ENCODE measurements around the gene PTPN21. TPM values are rescaled to one million over a fixed set of nuclear protein-coding genes. Genes with fewer than 3 reads are reported as not detected.

The PTPN21 gene
- total RNA-seq, 2 experiments from 2014 or later = 0.17 TPM; not detected in 1

GRCh38 chr14:88521818-88522217 is 33.0 kb downstream of the PTPN21 start:
- CTCF ChIA-PET = interaction anchor here (1.0 kb wide), 1 partner anchor 32 kb away, joined by 5 read pairs; no protein-coding TSS in a partner anchor
- H3K36me3 Mint-ChIP-seq (ENCODE audit: low read depth) = no peaks in the 10 kb centered on the region
- H3K4me1 Mint-ChIP-seq (ENCODE audit: low read depth) = no peaks in the 10 kb centered on the region
- H3K4me3 Mint-ChIP-seq = no peak overlapping the region
- H3K27me3 Mint-ChIP-seq (ENCODE audit: low read depth) = peaks cover 14% of the 10 kb centered on the region
- no peak for DNase-seq
- H3K27ac Mint-ChIP-seq = no peak overlapping the region
- H3K9me3 Mint-ChIP-seq = no peaks in the 10 kb centered on the region
- intact Hi-C loops (cut with micrococcal nuclease) = no loop called here

GRCh38 chr14:88519907-88520306 is 34.9 kb downstream of the PTPN21 start:
- Mint-ChIP-seq H3K4me3 (no peak overlapping the region), H3K4me1 (ENCODE audit: low read depth) (no peaks in the 10 kb centered on the region), H3K9me3 (no peaks in the 10 kb centered on the region), H3K36me3 (ENCODE audit: low read depth) (no peaks in the 10 kb centered on the region), H3K27ac (no peak overlapping the region), H3K27me3 (ENCODE audit: low read depth) (peaks cover 18% of the 10 kb centered on the region)
- CTCF ChIA-PET = no interaction called here
- DNase-seq = no peak
- intact Hi-C loops (cut with micrococcal nuclease) = no loop called here

GRCh38 chr14:88518592-88519512 is 36.0 kb downstream of the PTPN21 start:
- Mint-ChIP-seq H3K36me3 (ENCODE audit: low read depth) (no peaks in the 10 kb centered on the region), H3K4me3 (no peak overlapping the region), H3K27me3 (ENCODE audit: low read depth) (peaks cover 21% of the 10 kb centered on the region), H3K4me1 (ENCODE audit: low read depth) (no peaks in the 10 kb centered on the region), H3K9me3 (no peaks in the 10 kb centered on the region), H3K27ac (no peak overlapping the region)
- DNase-seq = no peak
- intact Hi-C loops (cut with micrococcal nuclease) = no loop called here
- CTCF ChIA-PET = no interaction called here

GRCh38 chr14:88516861-88517357 is 37.9 kb downstream of the PTPN21 start:
- no peak for DNase-seq
- H3K4me3 Mint-ChIP-seq = no peak overlapping the region
- intact Hi-C loops (cut with micrococcal nuclease) = no loop called here

GRCh38 chr14:88515499-88516221 is 39.1 kb downstream of the PTPN21 start:
- CTCF ChIA-PET = no interaction called here

More at GRCh38 chr14:88516861-88517357, 37.9 kb downstream of the PTPN21 start:
- H3K9me3 Mint-ChIP-seq = no peaks in the 10 kb centered on the region
- CTCF ChIA-PET = no interaction called here
- no peak overlapping the region for H3K27ac Mint-ChIP-seq
- H3K27me3 Mint-ChIP-seq (ENCODE audit: low read depth) = peaks cover 22% of the 10 kb centered on the region
- no peaks in the 10 kb centered on the region for H3K36me3 Mint-ChIP-seq (ENCODE audit: low read depth)
- H3K4me1 Mint-ChIP-seq (ENCODE audit: low read depth) = no peaks in the 10 kb centered on the region

GRCh38 chr14:88507208-88507607 is 47.6 kb downstream of the PTPN21 start:
- CTCF ChIA-PET = no interaction called here
- no peak for DNase-seq
- Mint-ChIP-seq H3K9me3 (no peaks in the 10 kb centered on the region), H3K27ac (no peak overlapping the region), H3K27me3 (ENCODE audit: low read depth) (peaks cover 15% of the 10 kb centered on the region), H3K4me3 (no peak overlapping the region), H3K4me1 (ENCODE audit: low read depth) (no peaks in the 10 kb centered on the region), H3K36me3 (ENCODE audit: low read depth) (no peaks in the 10 kb centered on the region)
- intact Hi-C loops (cut with micrococcal nuclease) = no loop called here

More at GRCh38 chr14:88515499-88516221, 39.1 kb downstream of the PTPN21 start:
- H3K4me1 Mint-ChIP-seq (ENCODE audit: low read depth) = no peaks in the 10 kb centered on the region
- no peaks in the 10 kb centered on the region for H3K36me3 Mint-ChIP-seq (ENCODE audit: low read depth)
- H3K27me3 Mint-ChIP-seq (ENCODE audit: low read depth) = peaks cover 21% of the 10 kb centered on the region
- H3K4me3 Mint-ChIP-seq = no peak overlapping the region
- no peaks in the 10 kb centered on the region for H3K9me3 Mint-ChIP-seq
- H3K27ac Mint-ChIP-seq = no peak overlapping the region
- intact Hi-C loops (cut with micrococcal nuclease) = no loop called here
- DNase-seq = no peak

GRCh38 chr14:88505621-88506020 is 49.2 kb downstream of the PTPN21 start:
- Mint-ChIP-seq H3K9me3 (no peaks in the 10 kb centered on the region), H3K27me3 (ENCODE audit: low read depth) (peaks cover 15% of the 10 kb centered on the region), H3K36me3 (ENCODE audit: low read depth) (no peaks in the 10 kb centered on the region), H3K27ac (no peak overlapping the region), H3K4me1 (ENCODE audit: low read depth) (no peaks in the 10 kb centered on the region), H3K4me3 (no peak overlapping the region)
- DNase-seq = no peak
- intact Hi-C loops (cut with micrococcal nuclease) = no loop called here
- CTCF ChIA-PET = interaction anchor here (0.6 kb wide), 1 partner anchor 52 kb away, joined by 3 read pairs; no protein-coding TSS in a partner anchor

- H3K27me3 Mint-ChIP-seq (ENCODE audit: low read depth) = peaks cover 13% of the 10 kb centered on the region
- intact Hi-C loops (cut with micrococcal nuclease) = no loop called here
- H3K4me3 Mint-ChIP-seq = no peak overlapping the region
- DNase-seq = no peak
- CTCF ChIA-PET = no interaction called here
- H3K9me3 Mint-ChIP-seq = no peaks in the 10 kb centered on the region
- no peaks in the 10 kb centered on the region for H3K36me3 Mint-ChIP-seq (ENCODE audit: low read depth)
- no peaks in the 10 kb centered on the region for H3K4me1 Mint-ChIP-seq (ENCODE audit: low read depth)
- no peak overlapping the region for H3K27ac Mint-ChIP-seq
Measured at GRCh38 chr14:88504602-88505001, 50.2 kb downstream of the PTPN21 start.

- CTCF ChIA-PET = no interaction called here
- intact Hi-C loops (cut with micrococcal nuclease) = no loop called here
- DNase-seq = no peak
- Mint-ChIP-seq H3K4me3 (no peak overlapping the region), H3K27ac (no peak overlapping the region), H3K36me3 (ENCODE audit: low read depth) (no peaks in the 10 kb centered on the region), H3K27me3 (ENCODE audit: low read depth) (peaks cover 8% of the 10 kb centered on the region), H3K9me3 (no peaks in the 10 kb centered on the region), H3K4me1 (ENCODE audit: low read depth) (no peaks in the 10 kb centered on the region)
Measured at GRCh38 chr14:88503754-88504406, 50.9 kb downstream of the PTPN21 start.

- Mint-ChIP-seq H3K9me3 (no peaks in the 10 kb centered on the region), H3K4me3 (no peak overlapping the region), H3K27ac (no peak overlapping the region), H3K36me3 (ENCODE audit: low read depth) (no peaks in the 10 kb centered on the region), H3K27me3 (ENCODE audit: low read depth) (peaks cover 8% of the 10 kb centered on the region), H3K4me1 (ENCODE audit: low read depth) (no peaks in the 10 kb centered on the region)
- intact Hi-C loops (cut with micrococcal nuclease) = no loop called here
- DNase-seq = no peak
- CTCF ChIA-PET = interaction anchor here (1.5 kb wide), 1 partner anchor 10 kb away, joined by 4 read pairs; no protein-coding TSS in a partner anchor
Measured at GRCh38 chr14:88502740-88503139, 52.1 kb downstream of the PTPN21 start.

GRCh38 chr14:88500611-88501010 is 54.2 kb downstream of the PTPN21 start:
- Mint-ChIP-seq H3K27ac (no peak overlapping the region), H3K36me3 (ENCODE audit: low read depth) (no peaks in the 10 kb centered on the region), H3K4me3 (no peak overlapping the region), H3K9me3 (no peaks in the 10 kb centered on the region), H3K4me1 (ENCODE audit: low read depth) (no peaks in the 10 kb centered on the region), H3K27me3 (ENCODE audit: low read depth) (peaks cover 6% of the 10 kb centered on the region)
- intact Hi-C loops (cut with micrococcal nuclease) = no loop called here
- CTCF ChIA-PET = no interaction called here
- DNase-seq = no peak

- no peak for DNase-seq
- Mint-ChIP-seq H3K9me3 (no peaks in the 10 kb centered on the region), H3K27me3 (ENCODE audit: low read depth) (peaks cover 6% of the 10 kb centered on the region), H3K4me1 (ENCODE audit: low read depth) (no peaks in the 10 kb centered on the region), H3K4me3 (no peak overlapping the region), H3K27ac (no peak overlapping the region), H3K36me3 (ENCODE audit: low read depth) (no peaks in the 10 kb centered on the region)
- intact Hi-C loops (cut with micrococcal nuclease) = no loop called here
- CTCF ChIA-PET = no interaction called here
Measured at GRCh38 chr14:88499225-88499624, 55.6 kb downstream of the PTPN21 start.
